ENCODE measurements around the gene SPAG5.

DNA sequence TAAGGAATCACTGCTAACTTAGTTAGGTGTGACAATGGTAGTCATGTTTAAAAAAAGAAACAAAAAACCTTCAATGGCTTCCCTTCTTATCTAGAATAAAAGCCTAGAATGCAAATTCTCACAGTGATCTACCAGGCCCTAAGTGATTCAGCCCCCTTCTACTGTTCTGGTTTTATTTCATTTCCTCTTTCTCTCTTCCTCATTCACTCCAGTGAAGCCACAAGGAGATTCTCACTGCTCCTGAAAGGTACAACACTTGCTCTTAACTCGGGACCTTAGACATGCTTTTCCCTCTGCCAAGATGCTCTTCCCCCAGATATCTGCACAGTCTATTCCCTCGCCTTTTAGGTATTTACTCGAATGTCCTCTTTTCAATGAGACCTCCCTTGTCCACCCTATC lies 31.2 kb downstream of the SPAG5 start:
- TF ChIP-seq, protein P1, sequence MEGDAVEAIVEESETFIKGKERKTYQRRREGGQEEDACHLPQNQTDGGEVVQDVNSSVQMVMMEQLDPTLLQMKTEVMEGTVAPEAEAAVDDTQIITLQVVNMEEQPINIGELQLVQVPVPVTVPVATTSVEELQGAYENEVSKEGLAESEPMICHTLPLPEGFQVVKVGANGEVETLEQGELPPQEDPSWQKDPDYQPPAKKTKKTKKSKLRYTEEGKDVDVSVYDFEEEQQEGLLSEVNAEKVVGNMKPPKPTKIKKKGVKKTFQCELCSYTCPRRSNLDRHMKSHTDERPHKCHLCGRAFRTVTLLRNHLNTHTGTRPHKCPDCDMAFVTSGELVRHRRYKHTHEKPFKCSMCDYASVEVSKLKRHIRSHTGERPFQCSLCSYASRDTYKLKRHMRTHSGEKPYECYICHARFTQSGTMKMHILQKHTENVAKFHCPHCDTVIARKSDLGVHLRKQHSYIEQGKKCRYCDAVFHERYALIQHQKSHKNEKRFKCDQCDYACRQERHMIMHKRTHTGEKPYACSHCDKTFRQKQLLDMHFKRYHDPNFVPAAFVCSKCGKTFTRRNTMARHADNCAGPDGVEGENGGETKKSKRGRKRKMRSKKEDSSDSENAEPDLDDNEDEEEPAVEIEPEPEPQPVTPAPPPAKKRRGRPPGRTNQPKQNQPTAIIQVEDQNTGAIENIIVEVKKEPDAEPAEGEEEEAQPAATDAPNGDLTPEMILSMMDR (IDR thresholded peaks at IDR 0.05): no peak
- no peak for TF ChIP-seq POLR2AphosphoS5 (IDR thresholded peaks at IDR 0.05)

Measured in prostate gland (tissue), 2 donors.